IMR-90 (cell line): Measurements from ENCODE around the gene CHGA. TPM values are rescaled to one million over a fixed set of nuclear protein-coding genes. Genes with fewer than 3 reads are reported as not detected.

Experiments used
- ATAC-seq: fragments of 200-7000 bp; cut with Tn5 transposase; 2 replicates; pipeline ENCODE4 v1.9.1; 2020; ENCODE audit warnings: low read depth, mild to moderate bottlenecking, moderate library complexity
- BruUV-seq: library from RNA; stranded (reverse); fragments of 400-500 nt; replicated peaks from 2 replicates; lab custom pipeline; 2021; lab: Mats Ljungman, UMichigan
- CTCF ChIA-PET: fragments of 300-600 bp; formaldehyde crosslinking; extraction: SDS; loops from one replicate; lab custom pipeline; 2021; ENCODE audit warnings: antibody characterized with exemption; lab: Yijun Ruan, JAX
- POLR2A ChIA-PET: fragments of 300-600 bp; sonication (Branson Sonifier 250); formaldehyde crosslinking; loops from one replicate; lab custom pipeline; 2022; ENCODE audit warnings: antibody characterized with exemption; ENCODE audit not compliant: unreplicated experiment; lab: Charles Lee
- DNase-seq: peaks from one replicate; pipeline ENCODE4 v3.0.0; 2013
- H2AFZ ChIP-seq: replicated peaks from 2 replicates; pipeline ENCODE3; 2013; ENCODE audit warnings: low read length, mild to moderate bottlenecking; ENCODE audit not compliant: poor library complexity
- H2AK5ac ChIP-seq: 2 replicates; pipeline ENCODE4 v1.6.1; 2013; ENCODE audit warnings: low read depth, low read length, inconsistent platforms
- H2AK9ac ChIP-seq: replicated peaks from 2 replicates; pipeline ENCODE3; 2013; ENCODE audit warnings: mild to moderate bottlenecking, low read depth, low read length, moderate library complexity; ENCODE audit not compliant: poor library complexity
- H2BK120ac ChIP-seq: 2 replicates; pipeline ENCODE4 v1.6.1; 2013; ENCODE audit warnings: low read depth, low read length, inconsistent platforms
- H2BK15ac ChIP-seq: 3 replicates; pipeline ENCODE4 v1.6.1; 2013; ENCODE audit warnings: low read depth, low read length, inconsistent platforms
- H2BK20ac ChIP-seq: 2 replicates; pipeline ENCODE4 v1.6.1; 2013; ENCODE audit warnings: low read depth, mild to moderate bottlenecking, inconsistent platforms, low read length, moderate library complexity
- H2BK5ac ChIP-seq: 2 replicates; pipeline ENCODE4 v1.6.1; 2013; ENCODE audit warnings: mild to moderate bottlenecking, low read depth, low read length, inconsistent platforms; ENCODE audit not compliant: poor library complexity, severe bottlenecking
- H3K14ac ChIP-seq: replicated peaks from 2 replicates; pipeline ENCODE4 v1.6.1; 2013; ENCODE audit warnings: low read depth, low read length, inconsistent platforms
- H3K18ac ChIP-seq: 2 replicates; pipeline ENCODE4 v1.6.1; 2013; ENCODE audit warnings: low read depth, low read length, control low read depth
- H3K23ac ChIP-seq: 2 replicates; pipeline ENCODE4 v1.6.1; 2013; ENCODE audit warnings: low read depth, low read length, inconsistent platforms
- H3K27ac ChIP-seq: 2 replicates; pipeline ENCODE4 v1.5.1; 2013; ENCODE audit warnings: mild to moderate bottlenecking, control low read depth, low read length; ENCODE audit not compliant: insufficient read depth
- H3K27me3 ChIP-seq: 2 replicates; pipeline ENCODE4 v1.6.1; 2013; ENCODE audit warnings: low read length; ENCODE audit not compliant: control insufficient read depth, insufficient read depth
- H3K36me3 ChIP-seq: 2 replicates; pipeline ENCODE4 v1.6.1; 2013; ENCODE audit warnings: low read length, mixed read lengths; ENCODE audit not compliant: control insufficient read depth, insufficient read depth
- H3K4ac ChIP-seq: 2 replicates; pipeline ENCODE4 v1.6.1; 2013; ENCODE audit warnings: low read depth, low read length, inconsistent platforms
- H3K4me1 ChIP-seq: 2 replicates; pipeline ENCODE4 v1.6.1; 2013; ENCODE audit warnings: low read length, mixed read lengths; ENCODE audit not compliant: control insufficient read depth, insufficient read depth
- H3K4me2 ChIP-seq: 2 replicates; pipeline ENCODE4 v1.6.1; 2013; ENCODE audit warnings: low read depth, mild to moderate bottlenecking, control low read depth, low read length, moderate library complexity
- H3K4me3 ChIP-seq: 2 replicates; pipeline ENCODE4 v1.5.1; 2013; ENCODE audit warnings: low read depth, mild to moderate bottlenecking, control low read depth, low read length, moderate library complexity; ENCODE audit not compliant: insufficient read depth
- H3K56ac ChIP-seq: 2 replicates; pipeline ENCODE4 v1.6.1; 2013; ENCODE audit warnings: low read length, inconsistent platforms; ENCODE audit not compliant: insufficient read depth; ENCODE audit errors: extremely low read depth
- H3K79me1 ChIP-seq, 2 experiments: 2 replicates each; pipeline ENCODE4 v1.6.1; 2013; ENCODE audit warnings: low read length in 2 of 2, inconsistent platforms in 1 of 2, low read depth in 1 of 2
- H3K9ac ChIP-seq: 2 replicates; pipeline ENCODE4 v1.6.1; 2013; ENCODE audit warnings: low read depth, low read length, control low read depth
- H3K9me1 ChIP-seq: 2 replicates; pipeline ENCODE4 v1.6.1; 2013; ENCODE audit warnings: low read length, inconsistent platforms; ENCODE audit not compliant: insufficient read depth
- H3K9me3 ChIP-seq: 2 replicates; pipeline ENCODE4 v1.6.1; 2013; ENCODE audit warnings: low read length; ENCODE audit not compliant: control insufficient read depth, insufficient read depth
- H4K20me1 ChIP-seq: 2 replicates; pipeline ENCODE4 v1.6.1; 2013; ENCODE audit warnings: low read length, inconsistent platforms; ENCODE audit not compliant: insufficient read depth
- H4K5ac ChIP-seq: 2 replicates; pipeline ENCODE4 v1.6.1; 2013; ENCODE audit warnings: mild to moderate bottlenecking, low read depth, low read length, control low read depth
- H4K8ac ChIP-seq, 2 experiments: 2 replicates each; pipeline ENCODE4 v1.6.1; 2013; ENCODE audit warnings: low read depth in 2 of 2, low read length in 2 of 2, control low read depth in 1 of 2, inconsistent platforms in 1 of 2
- H4K91ac ChIP-seq: 2 replicates; pipeline ENCODE4 v1.6.1; 2013; ENCODE audit warnings: low read depth, low read length, inconsistent platforms; ENCODE audit not compliant: insufficient read depth
- BHLHE40 ChIP-seq: fragments of 150-350 bp; IDR thresholded peaks from 2 replicates; pipeline ENCODE4 v1.6.1; 2016; ENCODE audit warnings: mild to moderate bottlenecking, low read depth, low read length
- CEBPB ChIP-seq: IDR thresholded peaks from 2 replicates; pipeline ENCODE4 v1.6.1; 2012; ENCODE audit warnings: low read depth, low read length, improper control_type of control experiment
- FOS ChIP-seq: fragments of 150-350 bp; IDR thresholded peaks from 2 replicates; pipeline ENCODE4 v1.6.1; 2016; ENCODE audit warnings: low read depth, low read length
- MAZ ChIP-seq: IDR thresholded peaks from 2 replicates; pipeline ENCODE4 v1.6.1; 2012; ENCODE audit warnings: low read depth, mild to moderate bottlenecking, low read length, improper control_type of control experiment, moderate library complexity, borderline replicate concordance
- MXI1 ChIP-seq: IDR thresholded peaks from 2 replicates; pipeline ENCODE4 v1.6.1; 2012; ENCODE audit warnings: low read depth, mild to moderate bottlenecking, low read length, moderate library complexity, borderline replicate concordance
- POLR2A ChIP-seq: IDR thresholded peaks from 2 replicates; pipeline ENCODE4 v1.6.1; 2012; ENCODE audit warnings: mild to moderate bottlenecking, low read depth, low read length
- RAD21 ChIP-seq: IDR thresholded peaks from 2 replicates; pipeline ENCODE4 v1.6.1; 2012; ENCODE audit warnings: low read length, improper control_type of control experiment
- RCOR1 ChIP-seq: IDR thresholded peaks from 2 replicates; pipeline ENCODE4 v1.6.1; 2012; ENCODE audit warnings: mild to moderate bottlenecking, low read length, improper control_type of control experiment; ENCODE audit not compliant: insufficient replicate concordance
- RFX5 ChIP-seq: IDR thresholded peaks from 2 replicates; pipeline ENCODE4 v1.8.0; 2012; ENCODE audit warnings: low read depth, mild to moderate bottlenecking, low read length, moderate library complexity
- SMC3 ChIP-seq: fragments of 150-350 bp; IDR thresholded peaks from 2 replicates; pipeline ENCODE4 v1.6.1; 2016; ENCODE audit warnings: low read depth, mild to moderate bottlenecking, antibody characterized with exemption, low read length, moderate library complexity
- WGBS, 2 experiments: methylation state at CpG; one replicate each; pipeline versions ENCODE4 v1.1.5 to v1.1.7; 2013; ENCODE audit warnings: missing lambda C conversion rate in 2 of 2; ENCODE audit not compliant: insufficient read length in 1 of 2; ENCODE audit errors: extremely low coverage in 2 of 2; 5-methylcytosine and 5-hydroxymethylcytosine counted together
- dilution Hi-C: fragments of 300-500 bp; cut with HindIII; formaldehyde crosslinking; loops from one replicate; pipeline ENCODE4 v1.14.3; 2018; ENCODE audit warnings: low sequenced_read_pairs; ENCODE audit not compliant: unreplicated experiment
- in situ Hi-C: fragments of 300-500 bp; cut with MboI; formaldehyde crosslinking; loops from 3 replicates; pipeline ENCODE4 v1.14.3; 2019; ENCODE audit warnings: low sequenced_read_pairs, inconsistent platforms, mixed read lengths
- intact Hi-C: fragments of 100-400 bp; cut with micrococcal nuclease; formaldehyde crosslinking; loops from 2 replicates; pipeline ENCODE4 v1.10.0; 2022
- polyA plus RNA-seq, 3 experiments: library from polyadenylated mRNA; depleted of rRNA; stranded (reverse); fragments of >200 nt; gene quantifications; 2 replicates each; pipeline ENCODE4 v1.2.3, GENCODE V29; 2012; ENCODE audit warnings: low replicate concordance in 1 of 3
- total RNA-seq: library from RNA; depleted of rRNA; stranded (reverse); fragments of >200 nt; gene quantifications from 2 replicates; pipeline ENCODE4 v1.2.3, GENCODE V29; 2012
- TF ChIP-seq, protein P1 (sequence below): conservative IDR thresholded peaks from 2 replicates; pipeline ENCODE4 v1.5.1; 2012; ENCODE audit warnings: mild to moderate bottlenecking, low read depth, low read length, improper control_type of control experiment

The CHGA gene
- total and polyA plus RNA-seq, 2 of the 4 experiments (the other 2 are of a cell fraction) = not detected

DNA sequence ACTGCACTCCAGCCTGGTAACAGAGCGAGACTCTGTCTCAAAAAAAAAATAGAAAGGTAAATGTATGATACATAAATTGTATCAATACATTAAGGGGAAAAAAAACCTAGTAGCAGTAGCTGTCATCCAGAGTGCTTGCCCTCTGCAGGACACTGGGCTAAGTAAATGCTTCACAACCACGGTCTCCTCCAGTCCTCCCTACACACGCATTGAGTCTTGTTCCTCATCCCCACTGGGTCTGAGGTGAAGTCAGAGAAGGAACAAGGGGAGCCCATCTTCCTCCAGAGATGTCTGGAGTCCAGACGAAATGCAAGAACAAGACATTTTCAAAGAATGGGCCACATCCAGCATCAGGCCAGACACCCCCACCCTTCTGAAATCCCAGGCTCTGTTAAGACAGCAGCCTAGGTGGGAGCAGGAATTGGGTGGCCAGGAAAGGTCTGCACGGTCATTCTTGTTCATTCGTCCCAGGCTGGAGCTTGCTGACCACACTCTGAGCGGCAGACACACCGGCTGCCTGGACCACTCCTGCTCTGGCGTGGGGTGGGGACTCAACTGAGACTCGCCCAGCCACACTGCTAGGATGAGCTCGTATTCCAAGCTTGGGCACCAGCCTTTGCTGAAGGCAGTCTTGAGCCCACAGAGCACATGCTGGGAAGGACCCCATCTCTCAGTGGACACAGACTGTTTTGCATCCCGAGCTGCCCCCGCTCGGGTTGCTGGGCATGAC is 45.5 kb downstream of the CHGA start:
- Histone ChIP-seq H3K36me3 (no peaks in the 10 kb centered on the region), H3K23ac (no peak overlapping the region), H2AK9ac (no peak overlapping the region), H2BK5ac (no peak overlapping the region), H3K9me3 (no peaks in the 10 kb centered on the region), H2BK120ac (no peak overlapping the region), H3K79me1 (no peaks in the 10 kb centered on the region), H4K20me1 (no peaks in the 10 kb centered on the region), H3K4ac (no peak overlapping the region), H3K56ac (no peak overlapping the region), H2BK15ac (no peak overlapping the region), H3K18ac (no peak overlapping the region), H4K91ac (no peak overlapping the region), H4K5ac (no peak overlapping the region), H3K4me1 (no peaks in the 10 kb centered on the region), H2AK5ac (no peak overlapping the region), H3K27me3 (peaks cover 2% of the 10 kb centered on the region; the same call in 1 of the 2 replicates), H2AFZ (no peak overlapping the region), H3K27ac (no peak overlapping the region), H3K9me1 (no peaks in the 10 kb centered on the region; the same call in 1 of the 2 replicates), H4K8ac (no peak overlapping the region), H3K4me3 (no peak overlapping the region), H2BK20ac (no peak overlapping the region), H3K4me2 (no peak overlapping the region), H3K14ac (no peak overlapping the region), H3K9ac (no peak overlapping the region)
- ChIA-PET POLR2A (no interaction called here), CTCF (interaction anchor here (0.5 kb wide), 1 partner anchor 142 kb away, joined by 3 read pairs; no protein-coding TSS in a partner anchor)
- no peak for ATAC-seq
- intact Hi-C loops (no loop called here), in situ Hi-C loops (no loop called here), dilution Hi-C loops (no loop called here)
- no peak for DNase-seq
- BruUV-seq = no TSS peak
- TF ChIP-seq MXI1 = no peak
- TF ChIP-seq FOS = no peak
- TF ChIP-seq MAZ = no peak
- TF ChIP-seq CEBPB = no peak
- TF ChIP-seq RFX5 = no peak
- TF ChIP-seq RCOR1 = no peak
- no peak for TF ChIP-seq BHLHE40
- TF ChIP-seq SMC3 = no peak
- TF ChIP-seq, protein P1, sequence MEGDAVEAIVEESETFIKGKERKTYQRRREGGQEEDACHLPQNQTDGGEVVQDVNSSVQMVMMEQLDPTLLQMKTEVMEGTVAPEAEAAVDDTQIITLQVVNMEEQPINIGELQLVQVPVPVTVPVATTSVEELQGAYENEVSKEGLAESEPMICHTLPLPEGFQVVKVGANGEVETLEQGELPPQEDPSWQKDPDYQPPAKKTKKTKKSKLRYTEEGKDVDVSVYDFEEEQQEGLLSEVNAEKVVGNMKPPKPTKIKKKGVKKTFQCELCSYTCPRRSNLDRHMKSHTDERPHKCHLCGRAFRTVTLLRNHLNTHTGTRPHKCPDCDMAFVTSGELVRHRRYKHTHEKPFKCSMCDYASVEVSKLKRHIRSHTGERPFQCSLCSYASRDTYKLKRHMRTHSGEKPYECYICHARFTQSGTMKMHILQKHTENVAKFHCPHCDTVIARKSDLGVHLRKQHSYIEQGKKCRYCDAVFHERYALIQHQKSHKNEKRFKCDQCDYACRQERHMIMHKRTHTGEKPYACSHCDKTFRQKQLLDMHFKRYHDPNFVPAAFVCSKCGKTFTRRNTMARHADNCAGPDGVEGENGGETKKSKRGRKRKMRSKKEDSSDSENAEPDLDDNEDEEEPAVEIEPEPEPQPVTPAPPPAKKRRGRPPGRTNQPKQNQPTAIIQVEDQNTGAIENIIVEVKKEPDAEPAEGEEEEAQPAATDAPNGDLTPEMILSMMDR = no peak
- TF ChIP-seq POLR2A = no peak
- no peak for TF ChIP-seq RAD21
- WGBS, 2 experiments = 81% methylated on average over 7 of the region's 14 CpGs; no CpG with 5 or more reads in 1 of the 2 experiments
